NCI-H510A treated with DMSO at 0.1 percent for 48 hours (cell line): ENCODE results near the gene GTF2IRD1.
"Not testable (repeated sequence)": the region's sequence is repeated elsewhere in the genome, so short reads cannot be mapped to it uniquely, and the experiment has no call there.

Source experiments
- DNase-seq: peaks from one replicate; lab custom pipeline; 2025; lab: John Stamatoyannopoulos, UW

Gene GTF2IRD1

DNA sequence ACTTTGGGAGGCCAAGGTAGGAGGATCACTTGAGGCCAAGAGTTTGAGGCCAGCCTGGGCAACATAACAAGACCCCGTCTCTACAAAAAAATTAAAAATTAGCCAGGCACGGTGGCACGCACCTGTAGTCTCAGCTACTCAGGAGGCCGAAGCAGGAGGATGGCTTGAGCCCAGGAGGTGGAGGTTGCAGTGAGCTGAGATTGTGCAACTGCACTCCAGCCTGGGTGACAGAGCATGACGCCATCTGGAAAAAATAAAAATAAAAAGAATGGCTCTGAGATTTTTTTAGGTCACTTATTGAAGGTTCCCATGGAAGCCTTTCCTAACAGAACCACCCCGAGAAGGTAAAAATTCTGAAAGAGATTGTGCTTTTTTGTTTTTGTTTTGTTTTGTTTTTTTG lies 109.9 kb downstream of the GTF2IRD1 start:
- DNase-seq = not testable (repeated sequence)

DNA sequence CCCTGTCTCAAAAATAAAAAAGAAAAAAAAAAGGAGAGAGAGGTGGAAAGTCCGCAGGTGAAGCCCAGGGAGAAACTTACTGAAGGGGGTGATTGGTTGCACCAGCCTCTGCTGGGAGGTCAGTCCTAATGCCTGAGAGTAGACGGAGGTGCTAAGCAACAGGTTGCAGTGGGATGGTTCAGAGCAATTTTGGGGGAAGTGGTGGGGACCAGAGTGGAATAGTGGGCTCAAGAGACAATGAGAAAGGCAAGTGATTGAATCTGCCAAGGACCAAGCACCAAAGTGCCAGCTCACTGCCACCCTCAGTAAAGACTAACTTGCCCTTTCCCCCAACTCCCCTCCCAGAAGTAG lies 113.6 kb downstream of the GTF2IRD1 start:
- no peak for DNase-seq

- DNase-seq = no peak
Measured at GRCh38 chr7:74568658-74569057, 115.0 kb downstream of the GTF2IRD1 start.

DNA sequence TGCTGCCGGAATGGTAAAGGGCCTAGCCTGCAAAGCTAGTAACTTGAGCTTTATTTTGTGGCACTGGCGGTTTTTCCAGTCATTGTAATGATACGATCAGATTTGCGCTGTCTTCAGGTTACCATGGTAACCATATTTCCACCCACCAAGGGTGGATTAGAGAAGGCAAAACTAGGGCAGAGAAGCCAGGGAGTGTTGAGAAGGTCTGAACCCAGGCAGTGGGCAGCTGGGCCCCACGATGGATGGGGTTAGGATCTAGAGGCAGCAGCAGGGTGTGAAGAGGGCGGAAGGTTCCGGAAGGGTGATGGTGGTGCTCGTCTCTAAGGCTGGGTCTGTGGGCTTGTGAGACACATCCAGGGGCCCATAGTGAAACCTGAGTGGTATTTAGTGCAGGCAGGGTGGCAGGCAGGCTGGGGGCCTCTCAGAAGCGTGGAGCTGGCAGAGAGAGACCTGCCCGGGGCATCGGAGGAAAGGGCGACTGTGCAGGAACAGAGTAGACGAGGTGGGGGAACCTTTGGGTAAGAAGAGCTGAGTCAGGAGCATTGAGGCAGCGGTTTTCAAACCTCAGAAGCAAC lies 115.9 kb downstream of the GTF2IRD1 start:
- DNase-seq = no peak

- no peak for DNase-seq
Measured at GRCh38 chr7:74570533-74571156, 116.9 kb downstream of the GTF2IRD1 start.

- no peak for DNase-seq
Measured at GRCh38 chr7:74572301-74572979, 118.7 kb downstream of the GTF2IRD1 start.

- no peak for DNase-seq
Measured at GRCh38 chr7:74573512-74573911, 119.8 kb downstream of the GTF2IRD1 start.

DNA sequence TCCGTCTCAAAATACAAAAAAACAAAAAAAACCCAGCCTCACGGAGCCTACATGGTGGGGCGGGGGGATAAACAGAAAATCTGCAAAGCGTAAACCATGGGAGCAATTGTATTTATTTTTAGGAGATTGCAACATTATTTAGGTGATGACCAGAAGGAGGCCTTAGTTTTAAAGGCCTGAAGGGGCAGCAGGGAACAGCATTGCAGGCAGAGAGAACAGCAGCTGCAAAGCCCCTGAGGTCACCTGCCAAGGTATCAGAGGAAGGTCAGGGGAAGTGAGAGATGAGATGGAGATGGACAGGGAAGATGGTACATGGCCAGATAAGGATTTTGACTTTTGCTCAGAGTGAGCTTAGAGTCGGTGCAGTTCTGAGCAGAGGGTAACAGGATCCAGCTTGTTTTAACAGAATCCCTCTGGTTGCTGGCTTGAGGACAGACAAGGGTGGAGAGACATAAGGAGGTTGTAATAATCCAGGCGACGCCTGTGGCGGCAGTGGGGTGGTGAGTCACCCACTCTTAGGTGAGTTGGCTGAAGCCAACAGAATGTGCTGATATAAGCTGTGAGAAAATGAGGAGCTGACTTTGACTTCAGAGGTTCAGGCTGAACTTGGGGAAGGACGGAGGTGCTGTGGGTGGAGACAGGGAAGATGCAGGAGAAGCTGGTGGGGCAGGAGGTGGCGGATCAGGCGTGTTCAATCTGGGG lies 121.5 kb downstream of the GTF2IRD1 start:
- no peak for DNase-seq

GRCh38 chr7:74575811-74576210 lies 122.1 kb downstream of the GTF2IRD1 start:
- no peak for DNase-seq

GRCh38 chr7:74579800-74580685 lies 126.3 kb downstream of the GTF2IRD1 start:
- DNase-seq = no peak

- no peak for DNase-seq
Measured at GRCh38 chr7:74581916-74582440, 128.3 kb downstream of the GTF2IRD1 start.

DNA sequence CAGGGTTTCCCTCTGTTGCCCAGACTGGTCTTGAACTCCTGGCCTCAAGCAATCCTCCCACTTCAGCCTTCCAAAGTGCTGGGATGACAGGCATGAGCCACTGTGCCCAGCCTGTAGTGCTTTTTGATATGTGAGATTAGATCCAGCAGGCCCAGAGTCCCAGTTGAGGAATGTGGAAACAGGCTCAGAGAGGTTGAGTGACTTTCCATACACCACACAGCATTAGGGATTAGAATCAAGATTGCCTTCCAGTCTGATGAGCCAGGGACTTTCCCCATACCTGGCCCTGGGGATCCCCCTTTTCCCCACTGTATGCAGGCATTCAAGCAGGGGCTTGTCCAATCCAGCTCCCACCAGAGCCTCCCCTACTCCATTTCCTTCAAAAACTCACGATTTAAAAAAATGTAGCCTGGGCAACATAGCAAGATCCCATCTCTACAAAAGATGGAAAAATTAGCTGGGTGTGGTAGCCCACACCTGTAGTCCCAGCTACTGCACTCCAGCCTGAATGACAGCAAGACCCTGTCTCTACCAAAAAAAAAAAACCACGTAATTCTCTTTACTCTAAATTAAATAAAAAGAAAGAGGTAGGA lies 128.8 kb downstream of the GTF2IRD1 start:
- no peak for DNase-seq

- no peak for DNase-seq
Measured at GRCh38 chr7:74583630-74584029, 129.9 kb downstream of the GTF2IRD1 start.

- DNase-seq = no peak
Measured at GRCh38 chr7:74584160-74584954, 130.7 kb downstream of the GTF2IRD1 start.

- DNase-seq = no peak
Measured at GRCh38 chr7:74585844-74586243, 132.1 kb downstream of the GTF2IRD1 start.

DNA sequence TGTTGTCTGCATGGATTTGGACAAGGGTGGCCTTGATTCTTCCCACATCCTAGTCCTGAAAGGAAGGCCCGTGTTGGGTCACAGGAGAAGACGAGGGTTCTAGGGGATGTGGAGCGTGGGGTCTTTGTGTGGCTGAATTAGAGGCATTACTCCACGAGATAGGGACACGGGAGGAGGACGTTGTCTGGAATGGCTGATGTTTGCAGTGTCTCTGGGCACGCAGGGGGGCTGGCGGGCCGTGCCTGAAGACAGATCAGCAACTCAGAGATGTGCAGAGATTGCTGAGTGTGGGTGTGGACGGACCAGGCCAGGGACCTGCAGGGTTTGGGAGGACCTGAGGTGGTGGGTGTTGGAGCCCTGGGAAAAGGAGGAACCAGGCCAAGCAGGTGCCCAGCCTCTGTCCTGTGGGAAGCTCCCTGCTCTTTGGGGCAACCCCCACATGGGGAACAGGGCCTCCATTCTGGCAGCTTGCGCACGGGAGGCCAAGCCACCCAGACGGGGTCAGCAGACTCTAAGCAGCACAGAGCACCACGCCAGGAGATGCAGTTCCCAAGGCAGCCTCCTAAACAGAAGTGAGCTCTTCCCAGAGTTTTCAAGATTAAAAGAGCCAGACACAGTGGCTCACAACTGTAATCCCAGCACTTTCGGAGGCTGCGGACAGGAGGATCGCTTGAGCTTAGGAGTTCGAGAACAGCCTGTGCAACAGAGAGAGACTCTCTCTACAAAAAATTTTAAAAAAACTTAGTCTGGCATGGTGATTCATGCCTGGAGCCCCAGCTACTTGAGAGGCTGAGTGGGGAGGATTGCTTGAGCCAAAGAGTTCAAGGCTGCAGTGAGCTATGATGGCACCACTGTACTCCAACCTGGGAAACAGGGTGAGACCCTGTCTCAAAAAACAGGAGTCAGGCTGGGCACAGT lies 132.8 kb downstream of the GTF2IRD1 start:
- DNase-seq = no peak

- peak; percentile 62 for DNase-seq
Measured at GRCh38 chr7:74587435-74588126, 133.9 kb downstream of the GTF2IRD1 start.

DNA sequence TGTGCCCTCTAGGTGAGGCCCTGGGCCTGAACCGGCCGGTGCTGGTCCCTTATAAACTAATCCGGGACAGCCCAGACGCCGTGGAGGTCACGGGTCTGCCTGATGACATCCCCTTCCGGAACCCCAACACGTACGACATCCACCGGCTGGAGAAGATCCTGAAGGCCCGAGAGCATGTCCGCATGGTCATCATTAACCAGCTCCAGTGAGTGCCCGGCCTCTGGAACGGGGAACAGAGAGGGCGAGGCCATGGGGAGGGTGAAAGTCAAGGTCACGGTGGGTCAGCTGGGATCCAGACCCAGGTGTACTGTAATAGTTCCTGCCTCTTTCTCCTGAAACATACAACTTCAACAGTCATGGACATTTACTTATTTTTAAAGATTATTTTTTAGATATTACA lies 137.1 kb downstream of the GTF2IRD1 start:
- DNase-seq = no peak

- no peak for DNase-seq
Measured at GRCh38 chr7:74598558-74598957, 144.9 kb downstream of the GTF2IRD1 start.
